NT2/D1 (cell line): ENCODE results near the gene LRRC49.

ENCODE experiments used
- DNase-seq: peaks from one replicate; pipeline ENCODE4 v3.0.0-alpha.2; 2011; ENCODE audit warnings: low read depth, low spot score
- H3K27me3 ChIP-seq: 2 replicates; pipeline ENCODE4 v1.6.0; 2011; ENCODE audit warnings: mild to moderate bottlenecking; ENCODE audit not compliant: insufficient read length, insufficient read depth
- H3K36me3 ChIP-seq: 2 replicates; pipeline ENCODE4 v1.6.1; 2011; ENCODE audit warnings: mild to moderate bottlenecking, low read length, mixed read lengths; ENCODE audit not compliant: insufficient read depth, insufficient read length
- H3K4me1 ChIP-seq: 2 replicates; pipeline ENCODE4 v1.5.1; 2011; ENCODE audit not compliant: insufficient read depth, insufficient read length
- H3K4me3 ChIP-seq: 2 replicates; pipeline ENCODE4 v1.5.1; 2011; ENCODE audit warnings: low read depth; ENCODE audit not compliant: insufficient read length
- H3K9ac ChIP-seq: 2 replicates; pipeline ENCODE4 v1.6.0; 2011; ENCODE audit warnings: low read depth; ENCODE audit not compliant: insufficient read length
- H3K9me3 ChIP-seq: 2 replicates; pipeline ENCODE4 v1.5.1; 2011; ENCODE audit warnings: mild to moderate bottlenecking, low read length; ENCODE audit not compliant: insufficient read depth
- SUZ12 ChIP-seq: IDR thresholded peaks from 2 replicates; pipeline ENCODE4 v1.6.1; 2011; ENCODE audit not compliant: insufficient read length, insufficient read depth; ENCODE audit errors: extremely low read depth
- YY1 ChIP-seq: IDR thresholded peaks from 2 replicates; pipeline ENCODE4 v1.6.1; 2011; ENCODE audit not compliant: insufficient read length, insufficient read depth
- ZNF274 ChIP-seq: IDR thresholded peaks from 2 replicates; pipeline ENCODE4 v1.6.1; 2011; ENCODE audit warnings: mild to moderate bottlenecking, low read depth, low read length

Gene LRRC49

DNA sequence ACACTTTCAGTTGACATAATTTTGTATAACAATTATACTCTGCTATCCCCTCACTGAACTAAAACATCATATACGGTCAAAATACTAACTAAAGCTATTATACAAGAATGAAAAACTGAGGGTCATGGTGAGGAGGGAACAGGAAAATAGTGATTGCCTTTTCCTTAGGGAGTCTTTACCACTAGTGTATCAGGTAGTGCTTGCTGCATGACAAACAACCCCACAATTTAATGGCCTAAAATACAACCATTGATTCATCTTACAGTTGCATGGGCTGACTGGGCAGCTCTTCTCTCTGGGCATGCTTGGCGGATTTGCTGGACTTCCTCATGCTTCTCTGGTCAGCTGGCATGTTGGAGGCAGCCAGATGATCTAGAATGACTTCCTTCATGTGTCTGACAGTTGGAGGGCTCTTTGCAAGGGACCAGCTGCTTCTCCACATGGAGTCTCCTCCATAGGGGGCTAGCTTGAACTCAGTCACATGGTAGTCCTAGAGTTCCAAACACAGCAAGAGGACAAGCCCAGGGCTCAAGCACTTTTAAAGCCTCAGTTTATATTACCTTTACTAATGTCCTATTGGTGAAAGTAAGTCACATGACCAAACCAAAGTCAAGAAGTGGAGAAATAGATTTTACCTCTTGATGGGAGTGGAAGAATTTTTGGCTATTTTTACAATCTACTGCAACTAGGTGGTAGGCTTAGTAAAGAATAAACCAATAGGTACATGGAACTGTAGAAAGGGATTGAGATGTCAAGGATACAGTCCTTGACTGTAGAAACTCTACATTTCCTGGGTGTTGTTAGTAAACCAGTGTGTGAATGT lies 19.2 kb upstream of the LRRC49 start:
- H3K36me3 ChIP-seq, result no peaks in the 10 kb centered on the region
- no peak overlapping the region for H3K9ac ChIP-seq
- TF ChIP-seq SUZ12 (no peak), ZNF274 (no peak), YY1 (no peak)
- no peaks in the 10 kb centered on the region for H3K27me3 ChIP-seq
- no peaks in the 10 kb centered on the region for H3K4me1 ChIP-seq
- no peak for DNase-seq
- peaks cover 15% of the 10 kb centered on the region; the same call in 1 of the 2 replicates for H3K9me3 ChIP-seq
- H3K4me3 ChIP-seq, result no peak overlapping the region

DNA sequence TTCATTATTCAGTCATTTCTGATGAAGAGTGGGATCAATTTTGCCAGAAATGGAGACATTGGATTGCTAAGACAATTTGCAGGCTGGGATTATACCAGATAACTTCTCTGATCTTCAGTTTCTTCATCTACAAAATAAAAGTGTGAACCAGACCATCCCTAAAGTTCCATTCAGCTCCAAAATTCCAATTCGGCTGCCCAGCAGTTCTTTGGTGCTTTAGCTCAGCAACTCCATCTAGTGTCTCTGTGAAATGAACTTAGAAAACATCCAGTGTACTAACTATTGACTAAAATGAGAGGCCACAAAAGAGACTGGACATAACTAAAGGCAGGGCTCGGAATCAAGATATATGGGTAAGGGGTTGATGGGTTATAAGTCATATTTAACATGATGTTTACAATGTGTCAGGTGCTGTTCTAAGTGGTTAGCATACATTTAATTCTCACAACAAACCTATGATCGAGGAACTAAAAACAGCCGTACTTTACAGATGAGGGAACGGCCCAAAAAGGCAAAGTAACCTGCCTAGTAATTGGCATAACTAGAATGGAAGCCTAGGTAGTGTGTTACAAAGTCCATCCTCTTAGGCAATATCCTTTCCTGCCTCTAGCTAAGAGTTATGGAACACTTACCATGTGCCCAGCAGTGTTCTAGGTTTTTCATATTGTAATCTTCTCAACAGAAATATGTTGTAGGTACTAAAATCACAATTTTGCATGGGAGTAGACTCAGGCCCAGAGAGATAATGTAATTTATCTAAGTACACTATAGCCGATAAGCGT lies 17.4 kb upstream of the LRRC49 start:
- TF ChIP-seq SUZ12 (no peak), ZNF274 (no peak), YY1 (no peak)
- no peaks in the 10 kb centered on the region for H3K36me3 ChIP-seq
- DNase-seq, result no peak

DNA sequence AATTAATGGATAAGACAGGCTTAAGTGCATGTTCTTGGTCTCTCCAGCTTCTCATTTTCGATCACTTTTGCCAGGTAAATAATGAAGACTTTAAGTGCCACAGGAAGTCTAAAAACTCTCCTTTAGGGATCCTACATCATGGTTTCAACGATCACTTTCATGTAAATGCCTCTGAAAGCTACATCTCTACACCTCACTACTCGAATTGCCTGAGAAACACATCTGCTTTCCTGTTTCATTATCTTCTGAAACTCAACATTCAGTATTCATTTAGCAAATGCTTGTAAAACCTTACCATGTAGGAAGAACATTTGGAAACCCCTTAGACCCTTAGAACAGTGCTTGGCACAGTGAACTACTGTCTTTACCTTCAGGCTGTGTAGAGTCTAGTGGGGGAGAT lies 16.6 kb upstream of the LRRC49 start:
- H3K27me3 ChIP-seq, result no peaks in the 10 kb centered on the region
- TF ChIP-seq YY1, result no peak
- no peak for TF ChIP-seq ZNF274
- TF ChIP-seq SUZ12, result no peak
- DNase-seq, result no peak
- no peak overlapping the region for H3K4me3 ChIP-seq
- H3K36me3 ChIP-seq, result no peaks in the 10 kb centered on the region
- H3K4me1 ChIP-seq, result no peaks in the 10 kb centered on the region
- H3K9ac ChIP-seq, result no peak overlapping the region
- peaks cover 15% of the 10 kb centered on the region; the same call in 1 of the 2 replicates for H3K9me3 ChIP-seq

More for the DNA sequence above, 17.4 kb upstream of the LRRC49 start:
- no peak overlapping the region for H3K9ac ChIP-seq
- H3K9me3 ChIP-seq, result peaks cover 15% of the 10 kb centered on the region; the same call in 1 of the 2 replicates
- no peak overlapping the region for H3K4me3 ChIP-seq
- H3K4me1 ChIP-seq, result no peaks in the 10 kb centered on the region
- no peaks in the 10 kb centered on the region for H3K27me3 ChIP-seq

DNA sequence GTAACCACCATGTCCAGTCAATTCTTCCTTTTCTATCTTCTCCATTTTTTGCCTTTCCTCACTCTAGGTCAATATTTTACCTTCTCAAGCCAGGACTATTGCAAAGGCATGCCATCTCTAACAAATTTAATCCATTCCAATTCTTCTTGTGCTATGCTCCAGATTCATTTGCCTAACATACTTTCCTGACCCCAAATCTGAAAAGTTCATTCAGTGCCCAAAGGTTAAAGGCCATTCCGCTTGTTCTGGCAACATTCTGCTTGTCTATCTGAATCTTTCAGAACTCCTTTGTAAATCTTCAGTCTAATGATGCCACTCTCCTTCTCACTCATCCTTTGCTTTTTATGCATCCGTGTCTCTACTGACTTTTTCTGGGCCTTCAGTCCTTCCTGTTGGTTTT lies 15.9 kb upstream of the LRRC49 start:
- H3K4me1 ChIP-seq, result no peaks in the 10 kb centered on the region
- H3K36me3 ChIP-seq, result no peaks in the 10 kb centered on the region
- no peak for DNase-seq
- no peak overlapping the region for H3K9ac ChIP-seq
- no peak for TF ChIP-seq SUZ12
- TF ChIP-seq YY1, result no peak
- no peak for TF ChIP-seq ZNF274
- H3K4me3 ChIP-seq, result no peak overlapping the region
- no peaks in the 10 kb centered on the region for H3K27me3 ChIP-seq
- H3K9me3 ChIP-seq, result peaks cover 15% of the 10 kb centered on the region; the same call in 1 of the 2 replicates

DNA sequence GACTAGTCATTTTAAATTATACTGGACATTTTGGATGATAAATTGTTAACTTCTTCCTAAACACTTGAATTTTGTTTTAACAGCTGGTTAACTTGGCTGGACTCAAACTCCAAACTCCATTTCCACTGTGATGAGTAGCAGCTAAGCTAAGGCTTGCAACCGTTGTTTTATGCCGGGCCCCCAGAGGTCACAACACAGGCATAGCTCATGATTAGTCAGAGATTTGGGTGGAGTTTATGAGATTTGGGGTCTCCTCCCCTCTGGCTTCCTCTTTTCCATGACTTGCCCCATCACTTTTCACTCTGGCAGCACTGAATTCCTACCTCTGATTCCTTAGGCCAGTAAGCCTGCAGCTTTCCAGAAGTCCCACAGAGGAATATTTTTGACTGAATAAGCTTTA lies 13.2 kb upstream of the LRRC49 start:
- Histone ChIP-seq H3K9me3 (no peaks in the 10 kb centered on the region), H3K9ac (no peak overlapping the region), H3K36me3 (no peaks in the 10 kb centered on the region), H3K27me3 (no peaks in the 10 kb centered on the region), H3K4me1 (no peaks in the 10 kb centered on the region), H3K4me3 (no peak overlapping the region)
- TF ChIP-seq ZNF274 (no peak), SUZ12 (no peak), YY1 (no peak)
- DNase-seq, result no peak

DNA sequence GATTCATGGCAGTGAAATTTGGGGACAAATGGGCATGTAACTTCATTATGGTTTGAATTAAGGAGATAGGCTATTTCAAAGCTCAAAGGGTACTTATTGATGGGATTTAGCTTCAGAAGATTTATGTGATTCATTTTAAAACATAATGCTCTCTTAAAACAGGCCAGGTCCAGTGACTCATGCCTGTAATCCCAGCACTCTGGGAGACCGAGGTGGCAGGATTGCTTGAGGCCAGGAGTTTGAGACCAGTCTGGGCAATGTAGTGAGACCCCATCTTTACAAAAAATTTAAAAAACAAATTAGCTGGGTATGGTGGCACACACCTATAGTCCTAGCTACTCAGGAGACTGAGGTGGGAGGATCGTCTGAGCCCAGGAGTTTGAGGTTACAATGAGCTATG lies 11.8 kb upstream of the LRRC49 start:
- Histone ChIP-seq H3K4me3 (no peak overlapping the region), H3K4me1 (no peaks in the 10 kb centered on the region), H3K9ac (no peak overlapping the region), H3K9me3 (no peaks in the 10 kb centered on the region), H3K27me3 (no peaks in the 10 kb centered on the region), H3K36me3 (no peaks in the 10 kb centered on the region)
- TF ChIP-seq ZNF274 (no peak), YY1 (no peak), SUZ12 (no peak)
- DNase-seq, result no peak

DNA sequence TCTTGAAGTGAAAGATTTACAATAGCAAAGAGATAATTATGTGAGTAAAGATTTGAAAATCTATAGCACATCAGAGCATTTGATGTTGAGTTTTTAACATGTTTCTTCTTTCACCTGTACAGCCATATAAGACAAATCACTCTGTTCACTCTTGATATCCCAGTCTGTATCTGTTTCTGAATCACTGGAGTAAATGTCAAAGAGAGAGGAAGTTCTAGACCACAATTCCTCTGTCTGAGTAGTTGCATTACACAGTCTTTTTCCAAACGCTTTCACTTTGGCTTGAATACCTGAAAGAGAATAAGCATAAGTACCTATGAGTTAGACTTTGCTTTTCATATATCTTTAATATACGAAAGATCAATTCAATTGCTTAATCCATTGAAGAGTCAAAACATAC lies 10.3 kb upstream of the LRRC49 start:
- H3K27me3 ChIP-seq, result no peaks in the 10 kb centered on the region
- no peak for DNase-seq
- H3K36me3 ChIP-seq, result no peaks in the 10 kb centered on the region
- no peaks in the 10 kb centered on the region for H3K4me1 ChIP-seq
- TF ChIP-seq ZNF274 (no peak), YY1 (no peak), SUZ12 (no peak)
- H3K9ac ChIP-seq, result no peak overlapping the region
- no peak overlapping the region for H3K4me3 ChIP-seq
- H3K9me3 ChIP-seq, result no peaks in the 10 kb centered on the region
